Hepatocyte (in vitro differentiated cells): ENCODE data around the gene WHRN.

Source experiments
- CTCF ChIP-seq: fragments of 200-600 bp; sonication (generic); IDR thresholded peaks from 2 replicates; pipeline ENCODE4 v1.5.1; 2016; ENCODE audit warnings: antibody characterized with exemption, mild to moderate bottlenecking; ENCODE audit not compliant: poor library complexity
- EZH2phosphoT487 ChIP-seq: fragments of 200-600 bp; sonication (generic); IDR thresholded peaks from one replicate; pipeline ENCODE4 v1.6.1; 2018; ENCODE audit warnings: antibody characterized with exemption, mild to moderate bottlenecking, low read depth, moderate library complexity; ENCODE audit not compliant: unreplicated experiment, severe bottlenecking

DNA sequence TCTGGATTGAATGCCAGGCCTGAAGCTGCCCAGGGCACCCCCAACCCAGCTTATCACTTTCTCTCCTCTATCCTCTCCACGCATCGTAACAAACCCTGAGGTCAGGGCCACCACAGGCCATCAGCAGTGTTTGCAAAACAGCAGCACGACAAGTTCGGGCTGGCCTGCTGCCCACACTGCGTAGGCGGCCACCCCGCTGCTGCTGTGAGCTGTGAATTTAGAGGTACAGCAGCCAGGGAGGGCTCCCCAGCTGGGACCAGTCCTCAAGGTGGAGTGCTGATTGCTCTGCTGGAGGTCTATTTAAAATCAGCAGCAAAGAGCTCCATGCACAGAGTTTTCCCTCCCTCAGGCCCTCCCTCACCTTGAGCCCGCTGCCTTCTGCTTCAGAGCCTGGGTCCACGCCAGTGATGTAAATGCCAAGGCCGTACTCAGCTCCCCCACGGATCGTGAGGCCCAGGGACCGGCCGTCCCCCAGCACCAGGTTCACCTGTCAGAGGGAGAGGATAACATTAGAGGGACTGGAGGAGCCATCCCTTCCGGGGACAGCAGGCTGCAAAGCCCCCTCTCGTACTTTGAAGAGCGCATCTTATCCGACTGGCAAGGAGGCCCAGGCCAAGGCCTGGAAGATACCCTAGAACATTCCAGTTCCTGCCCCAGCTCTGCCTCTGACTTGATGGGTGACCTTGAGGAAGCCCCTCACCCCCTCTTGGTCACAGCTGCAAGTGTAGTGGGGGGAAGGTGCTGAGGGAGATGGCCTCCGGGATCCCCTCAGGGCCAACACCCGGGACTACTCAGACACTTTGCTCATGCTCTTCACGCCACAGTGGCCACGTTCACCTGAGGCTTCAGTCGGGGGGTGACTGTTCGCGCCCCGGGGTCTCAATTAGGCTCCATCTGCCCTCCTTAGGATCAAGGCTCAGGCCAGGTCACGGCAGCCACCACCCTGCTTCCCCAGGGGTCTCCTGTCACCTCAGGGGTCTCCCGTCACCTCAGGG lies 39.1 kb downstream of the WHRN start:
- TF ChIP-seq CTCF: no peak
- TF ChIP-seq EZH2phosphoT487: no peak
